ENCODE measurements around the gene RPUSD1.

DNA sequence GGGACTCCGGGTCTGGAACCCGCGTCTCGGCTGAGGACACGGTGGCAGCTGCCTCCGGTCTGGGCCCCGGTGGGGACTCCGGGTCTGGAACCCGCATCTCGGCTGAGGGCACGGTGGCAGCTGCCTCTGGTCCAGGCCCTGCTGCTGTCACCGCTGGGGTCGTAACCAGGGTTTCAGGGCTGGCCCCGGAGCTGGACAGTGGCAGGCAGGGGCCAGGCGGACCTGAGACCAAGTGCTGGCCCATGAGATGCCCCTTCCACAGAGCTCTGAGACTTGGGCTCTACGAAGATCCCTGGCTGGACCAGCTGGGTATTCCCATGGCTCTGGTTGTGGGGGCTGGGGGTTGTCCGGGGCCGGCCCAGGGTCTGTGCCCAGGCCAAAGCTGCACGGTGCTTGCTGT, 3.8 kb downstream of the RPUSD1 start:
- TF ChIP-seq, protein P1, sequence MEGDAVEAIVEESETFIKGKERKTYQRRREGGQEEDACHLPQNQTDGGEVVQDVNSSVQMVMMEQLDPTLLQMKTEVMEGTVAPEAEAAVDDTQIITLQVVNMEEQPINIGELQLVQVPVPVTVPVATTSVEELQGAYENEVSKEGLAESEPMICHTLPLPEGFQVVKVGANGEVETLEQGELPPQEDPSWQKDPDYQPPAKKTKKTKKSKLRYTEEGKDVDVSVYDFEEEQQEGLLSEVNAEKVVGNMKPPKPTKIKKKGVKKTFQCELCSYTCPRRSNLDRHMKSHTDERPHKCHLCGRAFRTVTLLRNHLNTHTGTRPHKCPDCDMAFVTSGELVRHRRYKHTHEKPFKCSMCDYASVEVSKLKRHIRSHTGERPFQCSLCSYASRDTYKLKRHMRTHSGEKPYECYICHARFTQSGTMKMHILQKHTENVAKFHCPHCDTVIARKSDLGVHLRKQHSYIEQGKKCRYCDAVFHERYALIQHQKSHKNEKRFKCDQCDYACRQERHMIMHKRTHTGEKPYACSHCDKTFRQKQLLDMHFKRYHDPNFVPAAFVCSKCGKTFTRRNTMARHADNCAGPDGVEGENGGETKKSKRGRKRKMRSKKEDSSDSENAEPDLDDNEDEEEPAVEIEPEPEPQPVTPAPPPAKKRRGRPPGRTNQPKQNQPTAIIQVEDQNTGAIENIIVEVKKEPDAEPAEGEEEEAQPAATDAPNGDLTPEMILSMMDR (conservative IDR thresholded peaks at IDR 0.05; ENCODE audit: low read depth, low read length) = no peak
- TF ChIP-seq EZH2 (IDR thresholded peaks at IDR 0.05; ENCODE audit: low read length, unreplicated experiment) (no peak), EZH2phosphoT487 (IDR thresholded peaks at IDR 0.05; ENCODE audit: borderline replicate concordance, low read length) (no peak)

Measured in PC-3 (cell line).